Measurements from ENCODE around the gene AQP2.
A peak's percentile ranks its signal among the peaks of the same experiment; 100 is the strongest.

AQP2 gene

DNA sequence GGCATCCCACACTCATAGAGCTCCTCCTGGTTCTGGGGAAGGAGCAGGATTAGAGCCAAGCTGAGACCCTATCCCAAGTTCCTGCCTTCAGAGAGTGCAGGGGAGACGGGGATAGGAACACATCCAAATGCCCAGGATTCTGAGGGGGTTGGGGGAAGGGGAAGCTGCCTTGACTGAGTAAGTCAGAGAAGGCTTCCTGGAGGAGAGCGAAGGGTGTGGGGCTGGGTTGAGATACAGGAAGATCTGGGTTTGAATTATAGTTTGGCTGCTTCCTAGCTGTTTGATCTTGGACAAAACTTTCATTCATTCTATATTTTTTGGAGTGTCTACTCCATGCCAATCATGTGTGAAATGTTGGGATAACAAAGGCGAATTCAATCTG lies 8.0 kb upstream of the AQP2 start:
- no peak for DNase-seq

DNA sequence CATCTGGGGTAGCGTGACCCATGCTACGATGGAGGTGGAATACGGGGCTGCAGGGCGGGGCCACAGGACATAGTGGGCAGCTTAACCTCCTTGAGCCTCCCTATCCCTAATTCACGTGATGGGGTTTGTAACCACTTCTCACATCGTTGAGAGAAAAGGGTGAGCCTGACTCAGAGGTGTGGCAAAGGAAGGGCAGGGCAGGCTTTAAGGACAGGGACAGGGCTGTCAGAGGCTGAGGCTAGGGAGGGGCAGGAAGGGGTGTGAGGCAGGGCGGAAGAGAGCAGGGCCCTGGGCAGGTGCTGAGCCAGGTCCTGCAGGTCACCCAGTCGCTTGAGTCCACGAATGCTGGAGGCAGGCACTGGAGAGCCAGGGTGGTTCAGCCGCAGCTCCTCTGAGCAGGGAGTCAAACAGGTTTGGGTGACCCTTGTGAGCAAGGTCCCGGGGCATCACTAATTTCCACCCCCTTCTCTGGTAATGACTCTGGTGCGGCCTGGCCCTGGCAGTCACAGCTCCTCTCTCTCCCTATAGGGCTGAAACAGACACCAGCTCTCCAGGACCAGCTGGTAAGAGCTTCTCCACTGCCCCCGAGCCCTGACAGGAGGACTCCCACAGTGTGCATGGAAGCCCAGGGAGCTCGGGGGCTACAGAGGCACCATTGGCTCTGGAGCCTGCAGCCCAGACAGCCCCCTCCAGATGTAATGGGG lies 7.5 kb upstream of the AQP2 start:
- no peak for DNase-seq

DNA sequence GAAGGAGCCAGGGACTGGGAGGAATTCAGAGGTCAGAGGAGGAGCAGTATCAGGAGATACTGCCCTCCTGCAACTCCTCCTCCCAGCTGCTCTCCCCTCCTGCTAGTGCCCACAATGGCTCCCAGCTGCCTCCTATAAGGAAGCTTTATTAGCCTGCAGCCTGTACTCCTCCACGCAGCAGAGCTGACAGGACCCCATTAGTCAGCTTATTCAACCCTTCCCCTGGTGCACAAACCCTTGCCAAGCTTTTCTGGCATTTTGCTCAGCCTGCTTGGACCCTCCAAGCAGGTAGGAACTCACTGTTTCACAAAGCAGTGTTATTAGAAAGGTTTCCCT lies 6.9 kb upstream of the AQP2 start:
- no peak for DNase-seq

DNA sequence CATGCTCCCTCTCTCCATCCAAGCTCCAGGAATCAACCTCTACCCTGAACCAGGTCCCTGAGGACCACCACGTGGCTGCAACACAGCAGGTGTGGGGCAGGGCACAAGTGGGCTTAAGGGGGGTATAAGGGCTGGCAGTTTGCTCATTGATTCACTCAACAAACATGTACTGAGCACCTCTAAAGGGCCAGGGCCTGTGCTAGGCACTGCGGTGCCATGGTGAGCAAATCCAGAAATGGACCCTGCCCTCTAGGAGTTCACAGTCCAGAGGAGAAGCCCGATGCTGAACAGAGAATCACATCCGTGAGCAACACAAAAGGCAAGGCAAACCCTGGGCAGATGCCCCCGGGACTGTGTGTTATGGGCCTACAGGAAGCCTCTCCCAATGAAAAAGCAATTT lies 6.5 kb upstream of the AQP2 start:
- no peak for DNase-seq

DNA sequence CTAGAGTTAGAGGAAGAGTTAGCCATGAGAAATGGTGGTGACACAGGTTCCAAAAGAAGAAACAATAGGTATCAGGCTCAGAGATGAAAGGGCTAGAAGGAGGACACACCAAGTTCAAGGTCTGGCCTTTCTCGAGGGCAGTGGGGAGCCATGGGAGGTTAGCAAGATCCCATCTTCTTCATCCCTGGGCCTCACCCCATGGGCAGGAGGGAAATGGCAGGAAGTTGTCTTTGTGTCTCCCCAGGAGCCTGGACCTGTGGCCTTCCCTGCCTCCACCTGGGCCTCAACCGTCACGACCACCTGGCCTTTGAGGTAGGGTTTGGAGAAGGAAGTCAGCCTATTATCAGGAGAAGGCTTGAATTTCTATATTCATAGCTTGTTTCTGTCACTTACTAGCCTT lies 5.8 kb upstream of the AQP2 start:
- DNase-seq = no peak

DNA sequence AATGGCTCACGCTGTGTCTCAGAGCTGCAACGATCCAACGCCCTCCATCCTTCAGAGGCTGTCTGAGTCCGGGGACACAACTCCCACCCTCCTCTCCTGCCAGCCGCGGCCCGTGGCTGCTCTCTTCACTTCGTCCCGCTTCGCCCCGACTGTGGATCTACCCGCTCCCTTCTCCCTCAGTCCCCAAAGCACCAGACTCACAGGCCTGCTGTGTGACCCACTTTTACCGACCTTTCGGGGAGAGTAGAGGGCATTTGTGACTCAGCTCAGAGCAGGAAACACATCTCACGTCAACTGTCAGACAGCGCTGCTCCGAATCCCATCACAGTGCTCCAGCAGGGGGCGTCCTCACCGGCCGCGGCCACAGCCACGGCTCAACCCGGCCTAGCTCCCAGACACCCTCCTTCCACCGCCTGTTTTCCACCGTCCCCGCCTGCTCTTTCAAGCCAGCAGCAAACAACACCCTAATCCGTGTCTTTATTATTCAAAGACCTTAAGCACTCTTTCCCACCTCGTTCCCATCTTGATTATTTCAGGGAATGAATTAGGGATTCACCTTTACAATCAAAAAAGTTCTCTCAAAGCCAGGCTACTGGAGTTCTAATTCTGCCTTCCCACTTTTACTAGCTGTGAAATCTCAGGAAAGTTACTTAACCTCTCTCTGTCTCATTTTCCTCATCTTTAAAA lies 5.0 kb upstream of the AQP2 start:
- peak in 1 of 2 experiments; percentile 69 for DNase-seq

DNA sequence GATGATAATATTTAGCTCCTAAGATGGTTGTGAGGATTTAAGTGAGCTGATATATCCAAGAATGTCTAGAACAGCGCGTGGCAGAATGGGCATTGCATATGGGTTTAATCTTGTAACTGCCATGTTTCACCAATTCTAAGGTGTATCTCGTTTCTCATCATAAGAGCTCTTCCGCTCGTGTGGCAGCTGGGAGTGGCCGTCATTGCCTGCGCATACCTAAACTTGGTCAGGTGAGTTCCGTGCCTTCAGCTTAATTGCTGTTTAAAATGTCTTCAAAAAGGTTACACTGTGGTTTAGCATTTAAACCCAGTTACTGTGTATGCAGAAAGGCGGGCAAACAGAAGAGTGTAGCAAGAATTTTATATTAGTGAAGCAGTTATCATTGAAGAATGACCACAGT lies 4.5 kb upstream of the AQP2 start:
- no peak for DNase-seq

DNA sequence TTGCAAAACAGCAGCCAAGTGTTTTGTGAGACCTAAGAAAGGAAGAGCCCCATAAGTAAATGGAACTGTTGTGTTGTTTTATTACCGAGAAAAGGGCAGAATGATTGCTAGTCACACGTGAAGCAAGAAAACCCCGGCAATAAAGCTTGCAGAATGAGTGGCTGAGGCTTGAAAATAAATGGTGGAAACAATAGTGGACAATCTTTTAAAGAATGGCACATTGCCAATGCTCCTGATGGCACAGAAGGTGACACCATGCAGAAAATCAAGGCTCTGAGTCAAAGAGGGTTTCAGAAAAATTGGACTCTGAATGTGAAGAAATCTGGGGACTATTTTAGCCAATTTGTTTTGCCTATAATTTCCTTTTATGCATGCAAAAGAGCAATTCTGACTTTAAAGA lies 4.0 kb upstream of the AQP2 start:
- no peak for DNase-seq

DNA sequence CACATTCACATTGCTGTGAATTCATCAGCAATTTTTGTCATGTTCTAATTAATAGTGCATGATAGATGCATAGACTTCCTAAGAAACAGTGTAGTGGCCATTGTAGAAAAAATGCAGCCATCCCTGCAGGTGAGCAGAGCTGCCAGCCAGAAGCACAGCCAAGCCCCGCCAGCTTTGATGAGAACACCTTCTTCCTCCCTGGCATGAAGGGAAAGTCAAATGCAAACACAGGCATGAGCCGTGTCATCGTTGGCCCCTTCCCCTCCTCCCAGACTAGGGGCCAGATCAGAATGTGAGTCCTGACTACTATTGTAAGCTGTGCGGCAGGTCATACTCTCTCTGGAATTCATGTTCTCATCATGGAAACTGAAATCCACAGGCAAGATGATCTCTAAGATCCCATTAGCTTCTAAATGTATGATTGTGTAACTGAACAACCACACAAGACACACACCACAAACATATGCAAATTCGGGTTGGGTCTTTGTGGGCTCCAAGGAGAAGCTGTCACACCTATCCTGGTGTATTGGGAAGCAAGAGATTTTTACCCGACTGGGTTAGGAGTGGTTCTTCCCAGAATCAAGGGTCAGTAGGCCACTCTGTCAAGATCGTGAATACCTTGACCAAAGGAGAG lies 2.8 kb upstream of the AQP2 start:
- DNase-seq = no peak

DNA sequence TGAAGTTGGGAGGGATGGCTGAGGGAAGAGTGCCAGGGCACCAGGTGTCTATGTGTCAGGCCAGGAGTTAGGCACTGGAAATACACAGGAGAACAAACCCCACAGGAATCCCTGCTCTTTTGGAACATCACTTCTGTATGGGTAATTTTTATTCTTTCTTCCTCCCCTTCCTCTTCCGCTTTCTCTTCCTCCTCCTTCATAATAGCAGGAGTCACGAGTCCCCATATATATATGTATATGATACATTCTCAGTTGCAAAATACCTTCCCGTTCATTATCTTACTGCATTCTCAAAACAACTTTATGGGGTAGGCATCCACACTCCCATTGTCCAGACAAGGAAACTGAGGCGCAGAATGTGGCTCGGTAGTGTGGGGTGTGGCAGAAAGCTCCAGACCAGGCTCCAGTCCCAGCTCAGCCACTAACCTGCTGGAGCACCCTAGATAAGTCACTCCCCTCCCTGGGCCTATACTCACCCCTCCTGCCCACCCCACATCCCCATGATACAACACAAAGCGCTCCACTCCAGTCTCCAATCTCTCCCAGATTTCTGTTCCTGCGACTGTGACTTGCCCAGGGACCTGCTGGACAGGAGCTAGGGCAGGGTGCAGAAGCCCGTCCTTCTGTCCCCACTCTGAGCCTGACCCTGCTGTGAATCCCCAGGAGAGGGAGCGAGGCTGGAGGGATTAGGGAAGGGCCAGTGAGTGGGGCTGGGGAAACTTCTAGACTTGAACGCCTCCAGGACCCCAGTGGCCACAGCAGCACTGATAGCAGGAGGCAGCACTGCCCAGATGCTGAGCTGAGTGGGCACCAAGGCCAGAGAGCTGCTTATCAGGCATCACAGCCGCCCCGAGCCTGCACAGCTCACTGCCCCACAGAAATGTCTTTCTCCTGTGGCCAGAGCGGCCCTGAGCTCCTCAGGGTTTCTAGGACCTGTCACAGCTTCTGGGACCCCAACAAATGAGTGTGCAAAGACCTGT lies 1.4 kb upstream of the AQP2 start:
- DNase-seq = no peak

DNA sequence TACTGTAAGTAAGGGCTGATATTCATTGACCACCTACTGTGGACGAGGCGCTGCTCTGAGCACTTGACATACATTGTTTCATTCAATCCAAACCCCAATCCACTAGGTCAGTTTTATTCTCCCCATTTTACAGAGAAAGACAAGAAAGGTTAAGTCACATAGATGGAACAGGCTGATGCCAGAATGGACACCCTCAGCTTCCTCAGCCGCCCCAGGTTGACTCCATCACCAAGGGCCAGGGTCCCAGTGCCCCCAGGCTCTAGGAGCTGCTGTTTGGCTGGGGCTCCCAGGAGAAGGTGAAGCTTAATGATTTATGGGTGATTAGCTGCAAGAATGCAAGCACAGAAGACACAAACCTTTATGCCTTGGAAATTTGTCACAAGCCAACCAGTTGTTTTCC lies 671 bp upstream of the AQP2 start:
- DNase-seq = no peak

DNA sequence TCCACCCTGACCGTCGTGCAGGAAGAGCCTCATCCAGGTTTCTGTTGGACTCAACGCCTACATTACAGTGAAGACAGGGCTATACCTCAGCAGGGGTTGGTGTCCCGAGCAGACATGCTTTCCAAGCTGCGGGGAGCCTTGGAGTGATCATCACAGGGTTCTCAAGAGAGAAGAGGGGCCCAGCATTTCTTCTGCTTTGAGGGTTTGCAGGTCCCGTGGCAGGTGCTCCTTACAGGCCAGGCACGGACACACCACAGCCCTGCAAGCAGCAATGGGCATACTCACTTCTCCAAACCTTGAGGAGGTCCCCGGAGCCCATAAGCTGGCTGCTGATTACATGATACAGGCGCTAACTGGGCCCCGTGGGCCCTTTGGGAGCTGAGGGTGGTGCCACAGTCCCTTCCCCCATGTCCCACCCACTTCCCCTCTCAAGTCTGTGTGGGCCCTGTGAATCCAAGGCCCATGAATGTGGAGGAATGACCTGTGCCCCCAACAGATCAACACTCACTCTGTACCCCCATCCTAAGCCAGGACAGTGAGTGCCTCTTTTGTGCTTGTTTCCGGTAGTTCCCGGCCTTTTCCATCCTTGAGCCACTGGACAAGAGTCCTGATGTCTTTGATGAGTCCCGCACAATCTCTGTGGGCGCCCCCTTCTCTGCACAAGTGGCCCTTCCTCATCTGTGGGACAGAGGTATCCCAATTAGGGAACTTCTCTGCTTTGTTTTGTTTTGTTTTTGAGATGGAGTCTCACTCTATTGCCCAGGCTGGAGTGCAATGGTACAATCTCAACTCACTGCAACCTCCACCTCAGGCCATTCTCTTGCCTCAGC lies 1.1 kb downstream of the AQP2 start:
- DNase-seq = no peak

DNA sequence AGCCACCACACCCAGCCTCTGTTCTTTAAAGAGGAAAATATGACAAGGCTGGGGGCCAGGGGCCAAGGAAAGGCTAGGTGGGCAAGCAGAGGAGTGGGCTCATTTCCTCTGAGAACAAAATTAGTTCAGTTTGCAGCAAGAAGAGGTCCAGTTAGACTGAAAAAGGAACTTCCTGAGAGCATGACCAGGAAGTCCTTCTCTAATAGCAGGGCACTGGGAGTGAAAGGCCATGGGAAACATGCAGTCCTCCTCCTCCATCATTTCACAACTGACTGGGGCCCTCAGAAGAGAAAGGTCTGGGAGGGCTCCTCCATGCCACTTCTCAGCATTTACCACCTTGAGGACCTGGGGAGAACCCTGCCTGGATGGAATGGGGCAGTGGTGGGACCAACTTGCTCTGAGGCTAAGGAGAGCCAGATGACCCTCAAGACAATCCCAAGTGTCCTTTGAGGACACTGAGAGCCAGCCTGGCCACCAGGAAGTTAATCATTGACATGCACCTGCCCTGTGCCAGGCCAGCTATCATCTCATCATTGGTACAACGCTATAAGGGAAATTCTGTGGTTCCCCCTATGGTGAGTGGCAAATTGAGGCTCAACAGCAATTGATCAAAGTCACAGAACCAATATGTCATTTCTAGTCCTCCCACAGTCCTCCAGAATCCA lies 2.0 kb downstream of the AQP2 start:
- DNase-seq = no peak

DNA sequence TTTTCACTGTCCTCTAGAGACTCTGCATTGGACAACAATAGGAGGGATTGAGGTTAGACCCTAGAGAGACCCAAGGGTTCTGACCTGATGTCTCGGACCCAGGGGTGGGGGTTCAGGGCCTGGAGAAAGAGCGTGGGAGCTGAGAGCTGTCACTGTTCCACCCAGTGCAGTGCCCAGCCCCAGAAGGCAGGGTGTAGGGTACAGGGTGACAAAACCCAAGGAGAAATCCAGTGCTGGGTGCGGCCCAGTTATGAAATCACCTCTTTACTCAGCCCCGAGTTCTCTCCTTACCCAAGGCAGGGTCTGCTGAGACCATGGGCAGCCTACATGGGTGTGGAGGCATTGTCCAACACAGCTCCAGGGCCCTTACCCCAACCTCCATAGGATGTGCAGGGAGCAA lies 2.6 kb downstream of the AQP2 start:
- no peak for DNase-seq

DNA sequence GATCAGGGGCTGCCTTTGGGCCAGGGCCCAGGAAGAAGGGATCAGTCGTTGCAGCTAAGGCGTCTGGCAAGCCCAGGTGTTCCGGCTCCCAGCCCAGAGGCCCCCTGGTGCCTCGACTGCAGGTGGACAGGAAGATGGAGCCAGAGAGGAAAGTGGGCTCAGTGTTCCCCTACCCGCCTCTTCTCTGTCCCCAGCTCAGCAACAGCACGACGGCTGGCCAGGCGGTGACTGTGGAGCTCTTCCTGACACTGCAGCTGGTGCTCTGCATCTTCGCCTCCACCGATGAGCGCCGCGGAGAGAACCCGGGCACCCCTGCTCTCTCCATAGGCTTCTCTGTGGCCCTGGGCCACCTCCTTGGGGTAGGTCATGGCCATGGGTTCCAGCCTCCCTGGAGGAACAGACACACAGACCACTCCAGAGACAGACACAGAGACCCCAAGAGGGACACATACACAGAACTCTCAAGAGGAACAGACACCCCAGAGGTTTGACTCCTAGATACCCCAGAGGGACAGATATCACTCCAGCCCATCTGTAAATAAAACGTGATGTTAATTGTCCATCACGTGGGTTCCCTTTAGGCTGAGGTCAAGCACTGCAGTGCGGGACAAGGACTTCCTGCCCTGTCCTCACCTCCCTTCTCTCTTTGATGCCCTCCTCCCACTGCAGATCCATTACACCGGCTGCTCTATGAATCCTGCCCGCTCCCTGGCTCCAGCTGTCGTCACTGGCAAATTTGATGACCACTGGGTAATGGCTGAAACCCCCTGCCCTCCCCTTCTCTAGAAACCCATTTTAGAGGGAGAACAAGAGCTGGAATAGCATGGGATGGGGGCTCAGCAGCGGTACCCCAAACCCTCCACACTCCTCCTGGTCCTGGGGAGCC lies 3.7 kb downstream of the AQP2 start:
- no peak for DNase-seq

DNA sequence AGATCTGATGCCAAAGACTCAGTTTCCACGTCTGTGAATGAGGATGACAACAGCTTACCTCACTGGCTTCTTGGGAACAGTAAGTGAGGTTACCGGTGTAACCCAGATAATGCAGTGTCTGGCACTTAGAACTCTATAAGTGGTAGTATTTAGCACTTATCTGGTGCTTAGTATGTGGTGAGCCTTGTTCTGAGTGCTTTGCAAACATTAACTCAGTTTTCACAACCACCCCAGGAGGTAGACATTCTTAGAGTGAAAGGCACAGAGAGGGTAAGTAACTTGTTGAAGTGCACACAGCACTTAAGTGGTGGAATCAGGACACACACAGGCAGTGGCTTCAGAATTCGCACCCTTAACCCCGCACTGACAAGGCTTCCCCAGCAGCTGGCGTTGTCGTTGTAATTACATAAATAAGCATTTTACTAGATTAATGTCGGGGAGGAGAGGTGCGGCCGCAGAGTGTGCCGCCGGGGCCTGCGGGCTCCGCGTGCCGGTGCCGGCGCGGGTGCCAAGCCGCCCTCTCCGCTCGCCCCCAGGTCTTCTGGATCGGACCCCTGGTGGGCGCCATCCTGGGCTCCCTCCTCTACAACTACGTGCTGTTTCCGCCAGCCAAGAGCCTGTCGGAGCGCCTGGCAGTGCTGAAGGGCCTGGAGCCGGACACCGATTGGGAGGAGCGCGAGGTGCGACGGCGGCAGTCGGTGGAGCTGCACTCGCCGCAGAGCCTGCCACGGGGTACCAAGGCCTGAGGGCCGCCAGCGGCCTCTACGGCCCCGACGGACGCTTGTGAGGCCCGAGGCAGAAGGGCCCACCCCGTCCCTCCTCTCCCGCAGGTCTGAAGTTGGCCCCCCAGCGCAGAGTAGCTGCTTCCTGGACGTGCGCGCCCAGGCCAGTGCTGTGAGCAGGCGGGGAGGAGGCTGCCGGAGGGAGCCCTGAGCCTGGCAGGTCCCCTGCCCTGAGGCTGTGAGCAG lies 4.6 kb downstream of the AQP2 start:
- no peak for DNase-seq

DNA sequence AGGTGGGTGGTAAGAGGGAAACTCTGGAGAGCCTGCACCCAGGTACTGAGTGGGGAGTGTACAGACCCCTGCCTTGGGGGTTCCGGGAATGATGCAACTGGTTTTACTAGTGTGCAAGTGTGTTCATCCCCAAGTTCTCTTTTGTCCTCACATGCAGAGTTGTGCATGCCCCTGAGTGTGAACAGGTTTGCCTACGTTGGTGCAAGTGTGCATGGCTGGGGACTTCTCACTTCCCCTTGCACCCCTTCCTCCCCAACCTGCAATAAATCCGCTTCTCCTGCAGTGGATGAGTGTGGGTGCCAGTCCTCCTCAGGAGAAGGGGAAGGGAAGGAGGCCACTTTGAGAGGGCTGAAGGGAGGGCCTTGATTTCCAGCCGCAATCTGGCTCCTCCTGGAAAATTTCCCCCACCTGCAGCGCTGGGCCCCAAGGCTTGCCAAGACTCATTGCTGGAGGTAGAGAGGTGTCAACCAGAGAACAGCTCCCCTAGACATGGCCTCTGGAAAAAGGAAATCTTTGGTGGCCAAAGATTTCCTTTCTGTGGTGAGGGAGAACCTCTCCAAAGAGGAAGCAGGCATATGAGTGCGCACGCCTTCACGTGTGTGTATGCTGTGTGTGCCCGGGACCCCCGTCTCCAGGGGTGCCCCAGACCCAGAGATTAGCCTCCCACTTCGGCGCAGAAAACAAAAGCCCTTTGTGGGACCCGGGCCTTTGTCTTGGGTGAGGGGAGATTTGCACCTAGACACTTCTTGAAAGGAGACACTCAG lies 5.5 kb downstream of the AQP2 start:
- no peak for DNase-seq

DNA sequence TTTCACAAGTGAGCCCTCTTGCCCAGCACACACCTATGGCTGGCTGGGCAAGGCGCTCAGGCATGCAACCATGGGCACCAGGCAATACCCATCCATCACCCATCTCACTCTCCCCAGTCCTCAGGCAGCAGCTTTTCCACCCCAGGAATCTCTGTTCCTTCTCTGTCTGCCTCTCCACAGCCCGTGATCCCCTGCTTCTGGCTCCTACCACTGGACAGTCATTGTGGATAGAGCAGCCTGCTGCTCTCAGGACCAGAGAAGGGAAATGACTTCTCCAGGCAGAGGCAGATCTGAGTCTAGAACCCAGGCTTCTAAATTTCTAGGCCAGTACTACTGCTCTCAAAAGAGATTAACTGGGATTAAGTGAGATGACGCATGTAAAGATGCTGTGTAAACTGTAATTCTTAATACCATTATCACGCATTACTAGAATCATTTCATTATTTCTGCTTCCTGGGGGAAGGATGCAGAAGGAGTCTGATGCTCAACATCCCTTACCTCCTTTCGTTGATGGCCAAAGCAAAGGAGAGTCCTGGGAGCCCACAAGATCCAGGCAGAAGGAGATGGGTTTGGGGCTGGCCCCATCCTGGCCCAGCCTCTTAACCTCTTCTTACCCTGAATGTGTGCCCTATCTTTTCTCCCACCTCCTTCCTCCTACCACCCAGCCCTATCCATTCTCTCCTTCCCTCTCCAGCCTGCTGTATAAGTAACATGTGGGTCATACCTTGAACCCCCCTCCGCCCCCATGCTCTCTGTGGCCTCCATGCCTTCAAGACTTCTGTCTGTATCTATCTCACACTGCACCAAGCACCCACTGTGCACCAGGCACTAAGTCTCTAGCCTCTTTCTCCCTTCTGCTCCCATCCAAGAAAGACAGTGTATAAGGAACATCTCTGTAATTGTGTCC lies 6.4 kb downstream of the AQP2 start:
- no peak for DNase-seq

Data from SW 1271 (cell line).